A549 (cell line): ENCODE results near the gene NFASC. TPM values are rescaled to one million over a fixed set of nuclear protein-coding genes. Genes with fewer than 3 reads are reported as not detected.

ENCODE experiments used
- ATAC-seq, 2 experiments: fragments of 200-7000 bp in 1 of 2; fragments of >200 bp in 1 of 2; cut with Nextera tagmentation in 1 of 2; cut with Tn5 transposase in 1 of 2; 3 replicates each; pipeline versions ENCODE4 v1.8.0 to v1.9.1; 2018 to 2020; ENCODE audit warnings: mild to moderate bottlenecking in 1 of 2, moderate library complexity in 1 of 2
- CTCF ChIA-PET: fragments of 300-600 bp; sonication (Branson Sonifier 250); formaldehyde crosslinking; extraction: SDS; loops from one replicate; lab custom pipeline; 2021; ENCODE audit warnings: antibody characterized with exemption, inconsistent platforms; lab: Yijun Ruan, JAX
- POLR2A ChIA-PET: fragments of 350-600 bp; formaldehyde crosslinking; extraction: SDS; loops from one replicate; lab custom pipeline; 2021; ENCODE audit warnings: antibody characterized with exemption, inconsistent platforms; lab: Yijun Ruan, JAX
- DNase-seq, 2 experiments: peaks; one replicate each; pipeline versions ENCODE4 v3.0.0 to v3.0.0-alpha.2; 2011 to 2016; ENCODE audit warnings: low read depth in 1 of 2, low spot score in 1 of 2
- FAIRE-seq: peaks from 2 replicates; lab custom pipeline; 2011; peaks lifted over from hg19 to GRCh38; lab: Jason Lieb, UNC
- H3K27ac ChIP-seq, 2 experiments: fragments of >200 bp; sonication (Bioruptor Twin); formaldehyde crosslinking; 3 replicates each; pipeline ENCODE4 v1.5.1; 2016 to 2017
- H3K4me1 ChIP-seq: fragments of >200 bp; sonication (Bioruptor Twin); formaldehyde crosslinking; 3 replicates; pipeline ENCODE4 v1.6.1; 2016
- H3K4me2 ChIP-seq: fragments of >200 bp; sonication (Bioruptor Twin); formaldehyde crosslinking; 3 replicates; pipeline ENCODE4 v1.6.1; 2016
- H3K4me3 ChIP-seq: fragments of >200 bp; sonication (Bioruptor Twin); formaldehyde crosslinking; 3 replicates; pipeline ENCODE4 v1.5.1; 2016
- H3K9me3 ChIP-seq: fragments of >200 bp; sonication (Bioruptor Twin); formaldehyde crosslinking; 3 replicates; pipeline ENCODE4 v1.6.1; 2016
- ATOH8 ChIP-seq: fragments of 250-450 bp; sonication (Bioruptor Pico); IDR thresholded peaks from 2 replicates; pipeline ENCODE4 v1.5.0; 2020; ENCODE audit warnings: low read depth, mild to moderate bottlenecking, moderate library complexity
- CBX8 ChIP-seq: fragments of 200-600 bp; sonication (generic); IDR thresholded peaks from 2 replicates; pipeline ENCODE4 v1.6.1; 2016
- E2F6 ChIP-seq: IDR thresholded peaks from 2 replicates; pipeline ENCODE4 v1.6.1; 2012; ENCODE audit warnings: low read depth, borderline replicate concordance
- EHMT2 ChIP-seq: fragments of 200-600 bp; sonication (generic); IDR thresholded peaks from 2 replicates; pipeline ENCODE4 v1.6.1; 2016; ENCODE audit warnings: antibody characterized with exemption, low read depth, mild to moderate bottlenecking, moderate library complexity
- EP300 ChIP-seq, 2 experiments: fragments of >200 bp; sonication (Bioruptor Twin); formaldehyde crosslinking; IDR thresholded peaks; 2 replicates in 1 of 2; 3 replicates in 1 of 2; pipeline ENCODE4 v1.6.1; 2016 to 2017
- ESRRA ChIP-seq: fragments of 150-350 bp; IDR thresholded peaks from 2 replicates; pipeline ENCODE4 v1.6.1; 2014; ENCODE audit warnings: mild to moderate bottlenecking, low read length, borderline replicate concordance
- FOSB ChIP-seq: fragments of 250-450 bp; sonication (Bioruptor Pico); IDR thresholded peaks from 2 replicates; pipeline ENCODE4 v1.5.0; 2020; ENCODE audit warnings: mild to moderate bottlenecking, moderate library complexity
- GATA3 ChIP-seq: IDR thresholded peaks from 2 replicates; pipeline ENCODE4 v1.6.1; 2012; ENCODE audit warnings: borderline replicate concordance
- HES2 ChIP-seq: fragments of >200 bp; sonication (Bioruptor Twin); formaldehyde crosslinking; IDR thresholded peaks from 2 replicates; pipeline ENCODE4 v1.6.1; 2016
- HOXB13 ChIP-seq: fragments of 250-450 bp; sonication (Bioruptor Pico); IDR thresholded peaks from 2 replicates; pipeline ENCODE4 v1.5.0; 2020; ENCODE audit warnings: low read depth, mild to moderate bottlenecking, moderate library complexity
- KDM1A ChIP-seq: fragments of 200-600 bp; sonication (generic); IDR thresholded peaks from 2 replicates; pipeline ENCODE4 v1.6.1; 2016; ENCODE audit warnings: low read depth, mild to moderate bottlenecking
- KDM5A ChIP-seq: fragments of 200-600 bp; sonication (generic); IDR thresholded peaks from 2 replicates; pipeline ENCODE4 v1.6.1; 2016; ENCODE audit warnings: antibody characterized with exemption, mild to moderate bottlenecking
- NPAS2 ChIP-seq: fragments of 250-450 bp; sonication (Bioruptor Pico); IDR thresholded peaks from 2 replicates; pipeline ENCODE4 v1.8.0; 2022; ENCODE audit warnings: mild to moderate bottlenecking, moderate library complexity, borderline replicate concordance
- PBX3 ChIP-seq: IDR thresholded peaks from 2 replicates; pipeline ENCODE4 v1.6.1; 2012
- RCOR1 ChIP-seq: fragments of 150-350 bp; IDR thresholded peaks from 2 replicates; pipeline ENCODE4 v1.6.1; 2014; ENCODE audit warnings: antibody characterized with exemption, low read length, low read depth
- RNF2 ChIP-seq: fragments of 200-600 bp; sonication (generic); IDR thresholded peaks from 2 replicates; pipeline ENCODE4 v1.6.1; 2016; ENCODE audit warnings: low read depth, mild to moderate bottlenecking, antibody characterized with exemption, moderate library complexity, borderline replicate concordance
- ZC3H11A ChIP-seq: fragments of 450-650 bp; IDR thresholded peaks from 2 replicates; pipeline ENCODE4 v1.6.1; 2014; ENCODE audit warnings: antibody characterized with exemption, mild to moderate bottlenecking
- WGBS: methylation state at CpG from one replicate; pipeline ENCODE4 v1.1.6; 2017; ENCODE audit errors: missing lambda C conversion rate; 5-methylcytosine and 5-hydroxymethylcytosine counted together
- polyA plus RNA-seq, 4 experiments: library from polyadenylated mRNA; depleted of rRNA in 3 of 4; stranded (reverse); fragments of >200 nt; fragmentation: RNase III in 1 of 4; extraction: RNeasy Plus Mini Kit Qiagen cat#74134 plus additional on column Dnase treatment in 1 of 4; gene quantifications; 2 replicates in 3 of 4; 3 replicates in 1 of 4; pipeline ENCODE4 v1.2.3, GENCODE V29; 2011 to 2017
- TF ChIP-seq, protein P1 (sequence below): IDR thresholded peaks from 2 replicates; pipeline ENCODE4 v1.6.1; 2012
- TF ChIP-seq, protein P2 (sequence below): fragments of >200 bp; sonication (Bioruptor Twin); formaldehyde crosslinking; IDR thresholded peaks from 3 replicates; pipeline ENCODE4 v1.5.1; 2016
- TF ChIP-seq, protein P3 (sequence below): fragments of 200-600 bp; sonication (generic); IDR thresholded peaks from 2 replicates; pipeline ENCODE4 v1.6.1; 2016; ENCODE audit warnings: antibody characterized with exemption, mild to moderate bottlenecking, moderate library complexity
- TF ChIP-seq, protein P4 (sequence below): fragments of 150-350 bp; IDR thresholded peaks from 2 replicates; pipeline ENCODE4 v1.6.1; 2014; ENCODE audit warnings: low read depth, mild to moderate bottlenecking, low read length

Gene NFASC
- polyA plus RNA-seq, 2 of the 4 experiments (the other 2 are of a cell fraction) = 0.27 to 0.39 TPM

- POLR2A ChIA-PET = no interaction called here
- WGBS = 67% methylated on average over 16 of the region's 16 CpGs
- no peak for FAIRE-seq
- H3K9me3 ChIP-seq = no peaks in the 10 kb centered on the region
- H3K4me2 ChIP-seq = no peak overlapping the region
- no peak overlapping the region for H3K27ac ChIP-seq
- H3K4me1 ChIP-seq = no peaks in the 10 kb centered on the region
- TF ChIP-seq, protein P1, sequence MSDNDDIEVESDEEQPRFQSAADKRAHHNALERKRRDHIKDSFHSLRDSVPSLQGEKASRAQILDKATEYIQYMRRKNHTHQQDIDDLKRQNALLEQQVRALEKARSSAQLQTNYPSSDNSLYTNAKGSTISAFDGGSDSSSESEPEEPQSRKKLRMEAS = no peak
- TF ChIP-seq FOSB (CRISPR knock-in tag) = no peak
- TF ChIP-seq HOXB13 (CRISPR knock-in tag) = no peak
- TF ChIP-seq PBX3 = no peak
- TF ChIP-seq, protein P2, sequence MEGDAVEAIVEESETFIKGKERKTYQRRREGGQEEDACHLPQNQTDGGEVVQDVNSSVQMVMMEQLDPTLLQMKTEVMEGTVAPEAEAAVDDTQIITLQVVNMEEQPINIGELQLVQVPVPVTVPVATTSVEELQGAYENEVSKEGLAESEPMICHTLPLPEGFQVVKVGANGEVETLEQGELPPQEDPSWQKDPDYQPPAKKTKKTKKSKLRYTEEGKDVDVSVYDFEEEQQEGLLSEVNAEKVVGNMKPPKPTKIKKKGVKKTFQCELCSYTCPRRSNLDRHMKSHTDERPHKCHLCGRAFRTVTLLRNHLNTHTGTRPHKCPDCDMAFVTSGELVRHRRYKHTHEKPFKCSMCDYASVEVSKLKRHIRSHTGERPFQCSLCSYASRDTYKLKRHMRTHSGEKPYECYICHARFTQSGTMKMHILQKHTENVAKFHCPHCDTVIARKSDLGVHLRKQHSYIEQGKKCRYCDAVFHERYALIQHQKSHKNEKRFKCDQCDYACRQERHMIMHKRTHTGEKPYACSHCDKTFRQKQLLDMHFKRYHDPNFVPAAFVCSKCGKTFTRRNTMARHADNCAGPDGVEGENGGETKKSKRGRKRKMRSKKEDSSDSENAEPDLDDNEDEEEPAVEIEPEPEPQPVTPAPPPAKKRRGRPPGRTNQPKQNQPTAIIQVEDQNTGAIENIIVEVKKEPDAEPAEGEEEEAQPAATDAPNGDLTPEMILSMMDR = no peak
- TF ChIP-seq GATA3 = no peak
- TF ChIP-seq, all 56 proteins: peak for 0
- ATAC-seq = no peak
- no peak for DNase-seq
- CTCF ChIA-PET = interaction anchor here (0.7 to 7.0 kb wide), 6 partner anchors 9 to 258 kb away, joined by 3 to 55 read pairs (median 6); no protein-coding TSS in a partner anchor
- H3K4me3 ChIP-seq = no peak overlapping the region
Observed at GRCh38 chr1:204997591-204998355, 127.1 kb downstream of the NFASC start.

DNA sequence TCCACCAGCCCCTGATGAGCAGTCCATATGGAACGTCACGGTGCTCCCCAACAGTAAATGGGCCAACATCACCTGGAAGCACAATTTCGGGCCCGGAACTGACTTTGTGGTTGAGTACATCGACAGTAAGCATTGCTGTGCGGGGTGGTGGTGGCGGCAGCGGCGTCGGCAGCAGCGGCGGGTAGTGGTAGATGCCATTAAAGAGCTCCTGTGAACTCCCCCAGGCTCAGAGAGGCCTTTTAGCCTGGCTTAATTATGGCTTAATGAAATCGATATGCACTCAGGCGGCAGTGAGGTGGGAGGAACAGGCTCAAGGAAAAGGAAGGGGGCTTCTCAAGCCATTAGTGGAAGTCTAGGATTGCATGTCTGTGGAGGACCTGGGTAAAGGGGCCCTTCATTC lies 130.5 kb downstream of the NFASC start:
- ATAC-seq (no peak), DNase-seq (no peak), FAIRE-seq (no peak)
- 74% methylated on average over 14 of the region's 14 CpGs for WGBS
- Histone ChIP-seq H3K4me3 (no peak overlapping the region), H3K27ac (no peak overlapping the region), H3K4me2 (no peak overlapping the region), H3K9me3 (no peaks in the 10 kb centered on the region), H3K4me1 (no peaks in the 10 kb centered on the region)
- POLR2A ChIA-PET = no interaction called here
- CTCF ChIA-PET = interaction anchor here (0.6 to 7.0 kb wide), 7 partner anchors 10 to 272 kb away, joined by 3 to 55 read pairs (median 5); no protein-coding TSS in a partner anchor
- no peak for TF ChIP-seq HES2
- TF ChIP-seq RCOR1 = no peak
- TF ChIP-seq RNF2 = no peak
- no peak for TF ChIP-seq E2F6
- no peak for TF ChIP-seq ESRRA
- TF ChIP-seq, protein P3, sequence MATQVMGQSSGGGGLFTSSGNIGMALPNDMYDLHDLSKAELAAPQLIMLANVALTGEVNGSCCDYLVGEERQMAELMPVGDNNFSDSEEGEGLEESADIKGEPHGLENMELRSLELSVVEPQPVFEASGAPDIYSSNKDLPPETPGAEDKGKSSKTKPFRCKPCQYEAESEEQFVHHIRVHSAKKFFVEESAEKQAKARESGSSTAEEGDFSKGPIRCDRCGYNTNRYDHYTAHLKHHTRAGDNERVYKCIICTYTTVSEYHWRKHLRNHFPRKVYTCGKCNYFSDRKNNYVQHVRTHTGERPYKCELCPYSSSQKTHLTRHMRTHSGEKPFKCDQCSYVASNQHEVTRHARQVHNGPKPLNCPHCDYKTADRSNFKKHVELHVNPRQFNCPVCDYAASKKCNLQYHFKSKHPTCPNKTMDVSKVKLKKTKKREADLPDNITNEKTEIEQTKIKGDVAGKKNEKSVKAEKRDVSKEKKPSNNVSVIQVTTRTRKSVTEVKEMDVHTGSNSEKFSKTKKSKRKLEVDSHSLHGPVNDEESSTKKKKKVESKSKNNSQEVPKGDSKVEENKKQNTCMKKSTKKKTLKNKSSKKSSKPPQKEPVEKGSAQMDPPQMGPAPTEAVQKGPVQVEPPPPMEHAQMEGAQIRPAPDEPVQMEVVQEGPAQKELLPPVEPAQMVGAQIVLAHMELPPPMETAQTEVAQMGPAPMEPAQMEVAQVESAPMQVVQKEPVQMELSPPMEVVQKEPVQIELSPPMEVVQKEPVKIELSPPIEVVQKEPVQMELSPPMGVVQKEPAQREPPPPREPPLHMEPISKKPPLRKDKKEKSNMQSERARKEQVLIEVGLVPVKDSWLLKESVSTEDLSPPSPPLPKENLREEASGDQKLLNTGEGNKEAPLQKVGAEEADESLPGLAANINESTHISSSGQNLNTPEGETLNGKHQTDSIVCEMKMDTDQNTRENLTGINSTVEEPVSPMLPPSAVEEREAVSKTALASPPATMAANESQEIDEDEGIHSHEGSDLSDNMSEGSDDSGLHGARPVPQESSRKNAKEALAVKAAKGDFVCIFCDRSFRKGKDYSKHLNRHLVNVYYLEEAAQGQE = no peak
- no peak for TF ChIP-seq CBX8
- TF ChIP-seq, protein P4, sequence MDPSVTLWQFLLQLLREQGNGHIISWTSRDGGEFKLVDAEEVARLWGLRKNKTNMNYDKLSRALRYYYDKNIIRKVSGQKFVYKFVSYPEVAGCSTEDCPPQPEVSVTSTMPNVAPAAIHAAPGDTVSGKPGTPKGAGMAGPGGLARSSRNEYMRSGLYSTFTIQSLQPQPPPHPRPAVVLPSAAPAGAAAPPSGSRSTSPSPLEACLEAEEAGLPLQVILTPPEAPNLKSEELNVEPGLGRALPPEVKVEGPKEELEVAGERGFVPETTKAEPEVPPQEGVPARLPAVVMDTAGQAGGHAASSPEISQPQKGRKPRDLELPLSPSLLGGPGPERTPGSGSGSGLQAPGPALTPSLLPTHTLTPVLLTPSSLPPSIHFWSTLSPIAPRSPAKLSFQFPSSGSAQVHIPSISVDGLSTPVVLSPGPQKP = no peak
- TF ChIP-seq, protein P1 = no peak
- TF ChIP-seq KDM1A = no peak
- no peak for TF ChIP-seq NPAS2
- TF ChIP-seq KDM5A = no peak
- TF ChIP-seq EP300 (IDR thresholded peaks at IDR 0.05) = no peak
- TF ChIP-seq EHMT2 = no peak
- no peak for TF ChIP-seq ZC3H11A
- TF ChIP-seq ATOH8 (CRISPR knock-in tag) = no peak
